GM19025 (cell line): ENCODE results near the gene WSB2.
"Not testable (repeated sequence)": the region's sequence is repeated elsewhere in the genome, so short reads cannot be mapped to it uniquely, and the experiment has no call there.

Experiments
- ATAC-seq: cut with Tn5 transposase; IDR thresholded peaks from one replicate; pipeline ENCODE4 v1.9.1; 2021; ENCODE audit warnings: mild to moderate bottlenecking, low read depth, moderate library complexity; ENCODE audit not compliant: unreplicated experiment

WSB2 gene

DNA sequence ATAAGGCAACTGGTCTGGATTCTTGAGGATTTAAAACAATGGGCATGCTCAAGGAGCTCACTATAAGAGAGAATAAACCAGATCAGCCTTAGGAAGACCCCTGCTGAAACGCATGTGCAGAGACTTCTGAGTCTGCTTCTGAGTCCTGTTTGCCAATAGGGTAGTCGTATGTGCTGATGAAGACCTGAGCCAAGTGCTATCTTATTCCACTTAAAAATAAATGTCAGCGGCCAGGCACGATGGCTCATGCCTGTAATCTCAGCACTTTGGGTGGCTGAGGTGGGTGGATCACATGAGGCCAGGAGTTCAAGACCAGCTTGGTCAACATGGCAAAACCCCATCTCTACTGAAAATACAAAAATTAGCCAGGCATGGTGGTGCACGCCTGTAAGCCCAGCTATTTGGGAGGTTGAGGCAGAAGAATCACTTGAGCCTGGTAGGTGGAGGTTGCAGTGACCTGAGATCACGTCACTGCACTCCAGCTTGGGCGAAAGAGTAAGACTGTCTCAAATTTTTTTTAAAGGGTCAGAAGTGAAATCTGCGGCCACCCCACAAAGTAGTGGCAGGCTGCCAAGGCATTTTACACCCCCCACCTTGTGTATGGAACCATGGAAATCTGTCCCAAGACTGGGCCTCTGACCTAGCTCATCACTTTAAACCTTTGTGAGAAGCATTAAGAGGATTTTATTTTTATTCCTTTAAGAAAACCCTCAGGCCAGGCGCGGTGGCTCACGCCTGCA lies 24.1 kb downstream of the WSB2 start:
- no peak for ATAC-seq

DNA sequence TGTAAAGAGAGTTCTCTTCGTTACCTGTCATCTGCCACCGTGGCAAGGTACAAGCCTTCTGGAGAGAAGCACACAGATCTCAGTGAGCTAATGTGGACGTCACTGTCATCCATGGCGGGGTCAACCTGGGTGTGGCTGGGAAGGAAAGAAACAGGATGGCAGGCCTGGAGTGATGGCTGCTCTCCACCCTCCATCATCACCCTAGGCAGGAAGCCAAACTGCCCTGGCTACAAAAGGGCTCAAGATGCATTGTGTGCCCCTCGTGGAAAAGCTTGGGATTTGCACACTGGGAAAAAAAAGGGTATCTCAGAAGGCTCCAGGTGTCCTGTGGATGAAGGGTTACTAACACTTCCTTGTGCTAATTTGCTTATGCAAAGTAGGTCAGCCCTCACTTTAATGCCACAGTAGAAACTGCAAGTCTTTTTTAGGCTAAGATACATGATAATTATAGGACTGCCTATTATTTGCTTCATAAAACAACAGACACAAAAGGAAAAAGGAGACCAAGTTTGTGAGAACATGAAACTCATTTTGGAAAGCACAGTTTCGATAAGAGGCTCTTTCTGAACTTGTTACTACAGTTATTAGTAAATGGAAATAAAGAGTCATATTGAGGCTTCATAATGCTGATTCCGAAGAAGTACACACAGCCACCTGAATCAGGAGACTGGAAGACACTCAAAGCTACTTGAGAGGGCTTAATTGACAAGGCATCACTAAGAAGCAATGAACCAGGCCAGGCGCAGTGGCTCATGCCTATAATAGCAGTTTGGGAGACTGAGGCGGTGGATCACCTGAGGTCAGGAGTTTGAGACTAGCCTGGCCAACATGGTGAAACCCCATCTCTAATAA lies 25.6 kb downstream of the WSB2 start:
- ATAC-seq: peak; percentile 76

DNA sequence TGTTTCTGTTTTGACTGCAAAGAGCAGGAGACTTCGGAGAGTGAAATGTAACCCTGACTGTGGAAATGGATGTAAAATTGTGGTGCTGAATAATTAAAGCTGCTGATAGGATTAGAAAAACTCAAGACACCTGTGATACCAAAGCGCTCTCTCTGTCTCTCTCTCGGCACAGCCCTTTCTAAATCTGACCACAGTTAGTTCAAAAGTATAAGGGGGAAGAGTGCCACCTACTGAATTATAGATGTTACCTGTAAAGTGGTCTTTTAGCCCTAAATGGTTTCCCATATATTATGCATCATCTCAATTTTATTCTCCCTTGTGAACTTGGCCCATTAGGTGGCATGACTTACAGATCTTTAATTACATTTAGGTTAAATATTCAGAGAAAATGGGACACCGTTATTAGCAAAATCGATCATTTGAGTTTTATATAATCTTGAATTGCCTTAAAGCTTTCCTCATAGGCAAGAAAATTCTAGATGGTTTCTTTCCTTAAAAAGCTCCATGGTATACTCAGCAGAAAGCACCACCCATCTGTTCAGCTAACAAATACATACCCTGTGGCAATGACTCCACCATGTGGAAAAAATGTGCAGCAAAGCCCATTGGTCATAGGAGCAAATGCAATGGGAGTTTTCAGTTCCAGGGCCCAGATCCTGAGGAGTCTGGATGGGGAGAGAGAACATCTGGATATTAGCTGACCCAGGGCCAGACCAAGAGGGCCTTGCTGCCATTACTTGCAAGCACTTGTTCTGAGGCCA lies 26.4 kb downstream of the WSB2 start:
- ATAC-seq: no peak

DNA sequence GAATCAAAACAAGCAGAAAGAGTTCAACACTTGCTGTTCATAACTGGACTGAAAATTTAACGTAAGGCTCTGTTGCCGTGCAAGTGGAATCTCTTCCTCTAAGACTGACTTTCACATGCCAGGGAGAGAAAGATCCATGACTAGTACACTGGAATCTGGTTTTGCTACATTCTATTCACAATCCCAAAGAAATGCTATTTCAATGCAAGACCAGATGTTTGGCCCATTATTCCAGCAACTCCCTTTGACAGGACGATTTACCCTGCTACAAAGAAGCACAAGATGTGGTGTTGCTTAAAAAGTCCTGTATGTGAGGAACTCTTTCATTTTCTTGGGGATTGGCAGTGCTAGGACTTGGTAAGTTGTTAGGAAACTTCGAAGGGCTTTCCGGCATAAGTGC lies 27.1 kb downstream of the WSB2 start:
- no peak for ATAC-seq

DNA sequence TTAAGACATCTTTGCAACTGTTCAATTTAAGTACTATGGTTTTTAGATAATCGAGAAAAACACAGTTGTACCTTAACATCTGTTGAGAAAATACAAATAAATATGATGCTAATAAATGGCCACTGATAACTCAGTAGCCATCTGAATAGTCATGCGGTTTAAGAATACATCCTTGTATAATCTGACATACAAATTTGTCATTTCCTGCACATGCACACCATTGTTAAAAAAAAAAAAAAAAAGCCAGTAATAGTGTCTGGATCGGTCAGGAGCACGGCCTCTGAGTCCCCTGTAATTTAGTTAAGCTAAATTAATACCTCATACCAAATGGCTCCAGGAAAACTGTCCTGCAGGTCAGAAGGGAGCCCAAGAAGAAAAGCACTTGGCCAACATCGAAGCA lies 27.7 kb downstream of the WSB2 start:
- ATAC-seq: no peak

DNA sequence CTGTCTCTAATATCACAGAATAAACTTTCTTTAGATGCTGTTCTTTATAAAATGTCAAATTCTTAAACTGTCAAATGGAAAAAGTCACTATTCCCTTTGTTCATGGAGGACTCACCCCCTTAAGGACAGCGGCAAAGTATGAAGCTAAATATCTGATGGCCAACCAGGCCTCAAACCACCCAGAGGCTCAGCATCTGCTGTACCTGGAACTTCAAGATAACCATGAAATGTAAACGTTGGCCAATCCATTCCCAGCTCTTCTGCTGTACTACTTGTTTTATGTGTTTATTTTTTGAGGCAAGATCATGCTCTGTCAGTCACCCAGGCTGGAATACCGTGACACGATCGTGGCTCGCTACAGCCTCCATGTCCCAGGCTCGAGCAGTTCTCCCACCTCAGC lies 28.8 kb downstream of the WSB2 start:
- ATAC-seq: no peak

DNA sequence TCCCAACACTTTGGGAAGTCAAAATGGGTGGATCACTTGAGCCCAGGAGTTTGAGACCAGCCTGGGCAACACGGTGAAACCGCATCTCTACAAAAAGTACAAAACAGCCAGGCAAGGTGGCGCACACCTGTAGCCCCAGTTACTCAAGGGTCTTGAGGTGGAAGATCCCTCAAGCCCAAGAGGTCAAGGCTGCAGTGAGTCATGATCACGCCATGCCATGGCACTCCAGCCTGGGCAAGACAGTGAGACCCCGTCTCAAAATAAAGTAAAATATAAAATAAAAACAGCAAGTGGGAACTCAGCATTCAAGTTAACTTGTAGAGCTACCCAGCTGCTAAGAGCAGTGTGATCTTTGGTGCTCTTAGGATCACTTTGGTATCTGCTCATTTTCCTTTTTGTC lies 31.8 kb downstream of the WSB2 start:
- ATAC-seq: no peak

DNA sequence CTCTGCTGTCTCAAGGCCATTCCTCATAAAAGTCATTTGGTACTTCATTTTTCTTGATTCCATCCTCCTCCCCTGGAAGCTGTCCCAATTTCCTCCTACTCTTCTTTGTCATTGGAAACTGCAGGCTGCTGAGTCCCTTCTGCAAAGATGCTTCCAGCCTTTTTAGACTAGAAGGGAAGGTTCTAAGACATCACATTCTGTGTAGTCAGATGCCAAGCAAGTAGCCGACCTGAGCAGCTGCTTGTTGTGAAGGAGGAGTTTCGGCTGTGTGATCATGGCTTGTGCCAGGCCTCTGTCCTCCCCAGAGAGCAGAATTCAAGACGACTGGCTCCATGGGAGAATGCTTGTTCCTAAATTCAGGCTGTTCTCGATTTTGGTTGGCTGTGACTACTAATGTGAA lies 35.8 kb downstream of the WSB2 start:
- no peak for ATAC-seq

DNA sequence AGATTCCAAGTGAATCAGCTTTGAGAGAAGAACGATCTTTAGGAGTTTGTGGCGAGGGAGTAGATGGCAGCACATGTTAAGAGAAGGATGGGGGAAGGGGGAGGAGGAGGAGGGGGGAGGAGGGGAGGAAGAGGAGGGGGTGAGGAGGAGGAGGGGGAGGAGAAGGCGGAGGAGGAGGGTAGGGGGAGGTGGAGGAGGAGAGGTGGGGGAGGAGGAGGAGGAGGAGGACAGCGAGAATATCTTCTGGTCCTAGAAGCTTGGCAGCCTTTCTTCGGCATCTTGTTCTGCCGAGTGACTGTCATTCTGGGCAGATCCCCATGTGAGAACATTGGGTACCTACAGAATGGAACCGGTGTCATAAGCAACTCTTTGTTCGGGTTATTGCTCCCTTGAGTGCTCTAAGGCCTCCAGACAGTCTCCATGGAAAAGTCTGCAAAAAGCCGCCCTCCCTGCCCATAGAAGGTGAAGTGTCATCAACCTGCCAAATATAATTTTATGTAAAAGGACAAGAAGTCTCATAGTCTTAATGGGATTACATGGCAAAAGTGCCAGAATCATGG lies 37.6 kb downstream of the WSB2 start:
- no peak for ATAC-seq

DNA sequence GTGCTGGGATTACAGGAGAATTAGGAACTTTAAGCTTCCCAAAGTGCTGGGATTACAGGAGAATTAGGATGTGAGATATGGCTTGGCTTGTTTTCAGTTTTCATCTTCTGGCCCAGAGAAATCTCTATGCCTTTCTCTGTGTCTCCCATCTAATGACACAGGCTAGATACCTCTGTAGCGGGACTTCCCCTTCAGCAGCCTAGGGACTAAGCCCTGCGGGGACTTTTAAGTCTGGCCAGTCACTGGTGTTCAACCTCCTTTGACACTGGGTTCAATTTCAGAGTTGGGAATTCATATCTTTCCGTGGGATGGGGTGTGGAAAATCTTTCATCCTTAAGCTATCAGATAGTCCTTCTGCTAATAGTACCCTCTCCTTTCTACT lies 38.3 kb downstream of the WSB2 start:
- ATAC-seq: no peak

DNA sequence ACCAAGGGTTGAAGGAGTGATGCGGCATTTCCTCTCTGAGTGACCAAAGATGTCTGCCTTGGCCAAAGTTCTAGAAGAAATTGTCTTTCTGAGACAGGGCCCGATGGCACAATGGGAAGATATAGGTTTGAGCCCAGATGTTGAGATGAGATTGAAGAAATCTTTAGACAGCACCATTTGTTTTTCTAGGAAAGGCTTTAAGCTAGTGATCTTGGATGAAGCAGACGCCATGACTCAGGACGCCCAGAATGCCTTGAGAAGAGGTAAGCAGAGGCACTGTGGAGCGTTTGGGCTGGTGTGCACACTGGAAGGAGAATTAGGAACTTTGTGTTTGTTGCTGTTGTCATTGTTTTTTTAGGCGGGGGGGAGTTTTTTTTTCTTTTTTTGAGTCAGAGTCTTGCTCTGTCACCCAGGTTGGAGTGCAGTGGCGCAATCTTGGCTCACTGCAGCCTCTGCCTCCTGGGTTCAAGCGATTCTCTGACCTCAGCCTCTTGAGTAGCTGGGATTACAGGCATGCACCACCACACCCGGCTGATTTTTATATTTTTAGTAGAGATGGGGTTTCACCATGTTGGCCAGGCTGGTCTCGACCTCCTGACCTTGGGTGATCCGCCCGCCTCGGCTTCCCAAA lies 38.8 kb downstream of the WSB2 start:
- not testable (repeated sequence) for ATAC-seq

DNA sequence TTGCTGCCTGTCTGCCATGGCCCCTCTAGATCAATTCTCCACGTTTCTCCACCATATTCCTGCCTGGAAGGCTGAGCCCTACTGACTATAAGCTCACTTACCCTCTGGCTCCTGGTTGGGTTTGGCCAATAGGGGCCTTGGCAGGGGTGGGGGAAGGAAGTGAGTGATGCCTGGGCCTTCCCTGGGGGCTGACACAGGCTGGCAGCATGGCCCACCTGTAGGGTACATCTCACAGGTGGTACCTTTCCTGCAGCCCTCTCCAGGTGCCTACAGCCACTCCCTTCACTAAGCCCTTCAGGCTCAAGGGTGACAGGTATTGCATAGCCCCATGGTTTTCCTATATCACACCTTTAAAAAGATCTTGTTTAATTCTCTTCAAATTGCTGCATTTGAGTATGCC lies 40.9 kb downstream of the WSB2 start:
- ATAC-seq: no peak

DNA sequence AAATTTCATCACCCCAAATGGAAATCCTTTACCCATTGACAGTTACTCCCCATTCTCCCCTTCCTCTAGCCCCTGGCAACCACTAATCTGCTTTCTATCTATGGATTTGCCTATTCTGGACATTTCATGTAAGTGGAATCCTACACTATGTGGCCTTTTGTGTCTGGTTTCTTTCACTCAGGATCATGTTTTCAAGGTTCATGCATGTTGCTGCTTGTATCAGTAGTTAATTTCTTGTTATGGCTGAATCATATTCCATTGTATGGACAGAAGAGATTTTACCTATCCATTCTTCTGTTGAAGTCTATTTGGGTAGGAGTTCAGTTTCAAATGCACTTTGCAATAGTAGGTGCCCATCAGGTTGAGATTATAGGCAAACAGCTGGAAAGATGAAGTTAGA lies 43.1 kb downstream of the WSB2 start:
- no peak for ATAC-seq

DNA sequence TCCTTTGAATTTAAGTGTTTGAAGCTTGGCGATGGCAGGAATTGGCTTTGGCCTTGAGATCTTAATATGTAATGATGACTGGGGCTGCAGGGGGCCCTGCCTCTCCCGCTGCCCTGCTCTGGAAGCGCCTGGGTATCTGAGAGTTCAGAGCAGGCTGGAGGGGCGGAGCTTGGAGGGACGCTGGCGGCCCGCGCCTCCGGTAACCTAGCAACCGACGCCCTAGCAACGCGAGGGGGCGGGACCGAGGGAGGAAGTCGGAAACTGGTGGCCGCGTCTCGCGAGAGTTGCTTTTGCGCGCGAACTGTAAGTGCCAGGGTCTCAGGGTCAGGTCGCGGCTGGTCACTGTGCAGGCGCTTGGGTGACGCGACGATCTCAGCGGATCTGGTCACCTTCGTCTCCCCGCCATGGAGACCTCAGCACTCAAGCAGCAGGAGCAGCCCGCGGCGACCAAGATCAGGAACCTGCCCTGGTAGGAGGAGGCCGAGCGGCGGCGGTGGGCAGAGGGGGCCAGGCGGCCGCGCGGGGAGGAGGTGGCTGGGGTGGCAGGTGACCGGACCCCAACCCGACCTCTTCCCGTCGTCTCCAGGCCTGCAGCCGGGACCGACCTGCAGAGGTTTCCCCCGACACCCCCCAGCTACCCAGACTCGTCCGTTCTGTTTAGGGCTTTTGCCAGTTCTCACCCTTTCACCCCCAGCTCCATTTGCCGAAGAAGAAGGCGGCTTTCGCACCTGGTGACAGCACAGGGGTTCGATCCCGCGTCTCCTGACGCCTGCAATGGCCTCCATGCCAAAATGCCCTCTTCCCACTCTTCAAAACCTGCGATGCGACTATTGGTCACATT lies 44.3 kb downstream of the WSB2 start, which contains the start of gene RFC5:
Gene RFC5 (plus strand): TSS at position 280 of the 841 bp plus-strand sequence. CDS start 125 bp downstream, at position 405.
- peak; percentile 98 for ATAC-seq

DNA sequence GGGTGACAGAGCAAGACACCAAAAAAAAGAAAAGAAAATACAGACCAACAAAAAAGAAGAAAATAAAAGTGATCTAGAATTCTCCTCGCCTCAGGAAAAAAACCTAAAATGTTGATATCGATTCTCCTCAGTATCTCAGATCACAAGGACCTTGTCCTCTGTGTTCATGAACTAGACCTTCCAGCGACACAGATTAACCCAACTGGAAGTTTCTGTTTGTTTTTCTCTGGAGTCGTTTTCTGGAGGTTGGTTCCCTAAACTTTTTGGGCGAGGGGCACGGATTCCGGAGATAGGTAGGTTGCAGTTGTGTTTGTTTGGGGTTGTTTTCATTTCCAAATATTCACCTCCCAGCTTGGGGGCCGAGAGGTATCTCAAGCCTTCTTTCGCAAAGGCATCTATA lies 45.0 kb downstream of the WSB2 start:
- ATAC-seq: no peak

DNA sequence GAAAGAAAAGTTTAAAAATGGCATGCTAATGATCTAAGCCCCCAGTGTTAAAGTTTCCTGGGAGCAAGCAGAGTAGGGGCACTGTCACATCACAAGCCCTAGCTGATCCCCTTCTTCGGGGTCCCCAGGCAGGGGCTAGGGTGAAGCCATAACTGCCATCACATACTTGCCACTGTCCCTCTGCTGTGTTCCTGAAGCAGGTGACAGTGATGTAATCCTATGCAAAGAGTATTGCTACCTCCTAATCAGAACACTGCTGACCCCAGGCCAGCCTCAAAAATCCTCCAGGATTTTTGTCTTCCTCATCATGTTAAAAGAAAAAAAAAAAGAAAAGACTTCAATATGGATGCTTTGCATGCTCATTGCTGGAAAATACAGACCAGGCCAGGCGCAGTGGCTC lies 45.7 kb downstream of the WSB2 start:
- ATAC-seq: no peak

DNA sequence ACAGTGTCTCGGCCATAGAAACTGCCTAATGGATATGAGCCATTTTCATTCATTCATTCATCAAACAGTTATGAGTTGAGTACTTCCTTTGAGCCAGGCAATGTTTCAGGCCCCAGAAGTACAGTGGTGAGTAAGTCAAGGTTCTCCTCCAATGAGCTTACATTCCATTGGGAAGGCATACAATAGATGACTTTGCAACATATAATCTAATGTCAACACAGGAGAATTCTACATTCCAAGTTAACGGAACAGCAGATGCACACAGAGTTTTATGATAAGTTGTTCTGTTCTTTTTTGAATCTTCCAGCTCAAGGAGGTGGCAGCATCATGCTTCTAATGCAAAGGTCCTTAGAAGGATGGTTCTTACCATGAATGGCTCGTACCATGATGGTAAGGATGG lies 47.7 kb downstream of the WSB2 start:
- ATAC-seq: no peak

DNA sequence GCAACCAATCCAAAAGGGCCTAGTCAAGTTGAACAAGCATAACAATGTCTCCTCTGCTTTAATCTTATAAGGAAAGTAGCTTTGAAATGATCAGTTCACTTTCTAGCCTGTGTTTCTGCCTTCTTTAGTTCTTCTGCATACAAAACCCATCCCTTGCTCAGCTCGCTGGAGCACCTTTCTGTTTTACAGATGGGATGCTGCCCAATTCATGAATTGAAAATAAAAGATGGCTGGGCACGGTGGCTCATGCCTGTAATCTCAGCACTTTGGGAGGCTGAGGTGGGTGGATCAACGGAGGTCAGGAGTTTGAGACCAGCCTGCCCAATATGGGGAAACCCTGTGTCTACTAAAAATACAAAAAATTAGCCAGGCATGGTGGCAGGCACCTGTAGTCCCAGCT lies 49.0 kb downstream of the WSB2 start:
- ATAC-seq: no peak

DNA sequence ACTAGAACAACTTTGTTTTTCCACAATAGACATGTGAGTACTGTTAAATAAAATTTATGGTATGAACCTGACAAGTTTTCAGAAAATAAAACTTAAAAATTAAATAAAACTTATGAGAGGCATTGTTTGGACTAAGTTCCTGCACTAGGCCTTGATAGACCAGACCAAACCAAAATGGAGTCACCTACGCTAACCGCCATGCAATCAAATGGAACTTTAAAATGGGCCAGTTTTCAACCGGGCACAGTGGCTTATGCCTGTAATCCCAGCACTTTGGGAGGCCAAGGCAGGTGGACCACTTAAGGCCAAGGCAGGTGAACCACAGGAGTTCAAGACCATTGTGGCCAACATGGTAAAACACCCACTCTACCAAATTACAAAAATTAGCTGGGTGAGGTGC lies 49.6 kb downstream of the WSB2 start:
- ATAC-seq: no peak

DNA sequence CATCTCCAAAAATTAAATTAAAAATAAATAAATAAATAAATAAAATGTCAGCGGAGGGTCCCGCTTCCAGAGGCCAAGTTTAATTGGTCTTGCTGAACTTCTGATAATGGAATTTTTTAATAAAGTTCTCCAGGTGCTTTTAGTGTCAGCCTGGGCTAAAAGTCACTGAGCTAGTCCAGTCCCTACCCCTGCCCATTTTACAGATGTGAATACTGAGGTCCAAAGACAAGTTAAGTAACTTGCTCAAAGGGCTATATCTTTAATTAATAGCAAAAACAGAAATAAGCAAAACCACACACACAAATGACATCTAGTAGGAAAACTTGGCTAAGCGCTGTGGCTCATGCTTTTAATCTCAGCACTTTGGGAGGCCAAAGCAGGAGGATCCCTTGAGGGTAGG lies 50.1 kb downstream of the WSB2 start:
- no peak for ATAC-seq
